SH-SY5Y (cell line): ENCODE measurements around the gene CCDC181.

Experiments
- GATA2 ChIP-seq: IDR thresholded peaks from 2 replicates; pipeline ENCODE4 v1.6.1; 2011; ENCODE audit warnings: mild to moderate bottlenecking, low read depth, low read length
- GATA3 ChIP-seq: IDR thresholded peaks from 2 replicates; pipeline ENCODE4 v1.6.1; 2011; ENCODE audit warnings: low read depth, mild to moderate bottlenecking, low read length, moderate library complexity

DNA sequence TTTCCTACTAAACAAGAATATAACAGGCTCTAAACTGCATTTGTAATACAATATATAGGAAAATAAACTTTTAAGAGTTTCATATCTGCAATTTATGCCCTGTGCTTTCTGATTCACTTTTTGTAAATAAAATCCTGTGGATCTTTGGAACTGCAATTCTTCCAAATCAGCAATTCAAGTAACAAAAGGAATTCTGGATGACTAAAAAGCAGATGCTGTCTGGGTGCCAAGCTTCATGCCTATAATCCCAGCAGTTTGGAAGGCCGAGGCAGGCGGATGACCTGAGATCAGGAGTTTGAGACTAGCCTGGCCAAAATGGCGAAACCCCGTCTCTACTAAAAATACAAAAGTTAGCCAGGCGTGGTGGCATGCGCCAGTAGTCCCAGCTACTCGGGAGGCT, 66.0 kb downstream of the CCDC181 start:
- TF ChIP-seq GATA2 (no peak), GATA3 (no peak)
